GM19025 (cell line): ENCODE data around the gene FCN1.

Experiments used
- ATAC-seq: cut with Tn5 transposase; IDR thresholded peaks from one replicate; pipeline ENCODE4 v1.9.1; 2021; ENCODE audit warnings: mild to moderate bottlenecking, low read depth, moderate library complexity; ENCODE audit not compliant: unreplicated experiment

FCN1 gene

GRCh38 chr9:134937566-134938345, 20.0 kb upstream of the FCN1 start:
- no peak for ATAC-seq

GRCh38 chr9:134937164-134937555, 19.4 kb upstream of the FCN1 start:
- no peak for ATAC-seq

GRCh38 chr9:134936346-134937163, 18.8 kb upstream of the FCN1 start:
- peak; percentile 39 for ATAC-seq

- no peak for ATAC-seq
Measured at GRCh38 chr9:134935701-134936345, 18.1 kb upstream of the FCN1 start.

- ATAC-seq, result no peak
Measured at GRCh38 chr9:134935056-134935640, 17.4 kb upstream of the FCN1 start.

GRCh38 chr9:134933076-134933659, 15.5 kb upstream of the FCN1 start:
- no peak for ATAC-seq

GRCh38 chr9:134932606-134933005, 14.9 kb upstream of the FCN1 start:
- no peak for ATAC-seq

- ATAC-seq, result no peak
Measured at GRCh38 chr9:134932171-134932570, 14.5 kb upstream of the FCN1 start.

GRCh38 chr9:134930398-134930797, 12.7 kb upstream of the FCN1 start:
- ATAC-seq, result peak; percentile 55

- ATAC-seq, result no peak
Measured at GRCh38 chr9:134929193-134930158, 11.8 kb upstream of the FCN1 start.

GRCh38 chr9:134928436-134929192, 10.9 kb upstream of the FCN1 start:
- no peak for ATAC-seq

- ATAC-seq, result no peak
Measured at GRCh38 chr9:134925011-134925511, 7.3 kb upstream of the FCN1 start.

GRCh38 chr9:134923466-134923865, 5.8 kb upstream of the FCN1 start:
- no peak for ATAC-seq

GRCh38 chr9:134922932-134923240, 5.2 kb upstream of the FCN1 start:
- ATAC-seq, result no peak

- ATAC-seq, result no peak
Measured at GRCh38 chr9:134922066-134922931, 4.6 kb upstream of the FCN1 start.

- ATAC-seq, result no peak
Measured at GRCh38 chr9:134919303-134919702, 1.6 kb upstream of the FCN1 start.

GRCh38 chr9:134918646-134919045, 934 bp upstream of the FCN1 start:
- ATAC-seq, result no peak

GRCh38 chr9:134916161-134916665, 1.5 kb downstream of the FCN1 start:
- no peak for ATAC-seq
